ENCODE results near the gene RPS3. TPM values are rescaled to one million over a fixed set of nuclear protein-coding genes. Genes with fewer than 3 reads are reported as not detected.

The RPS3 gene
- total and polyA plus RNA-seq, 9 of the 15 experiments (the other 6 are each of a cell fraction or from before 2014, with no cell fraction given) = 2,700 to 5,771 (median 3,679) TPM

- TF ChIP-seq MCM5 (IDR thresholded peaks at IDR 0.05; ENCODE audit: low read depth) (no peak), TAF7 (tag; IDR thresholded peaks at IDR 0.05) (no peak), WHSC1 (IDR thresholded peaks at IDR 0.05; ENCODE audit: low read length) (no peak), ZNF146 (CRISPR knock-in tag; IDR thresholded peaks at IDR 0.05; ENCODE audit: unreplicated experiment) (no peak), MECOM (CRISPR knock-in tag; IDR thresholded peaks at IDR 0.05) (no peak), IFI16 (CRISPR knock-in tag; IDR thresholded peaks at IDR 0.05) (no peak), MLLT1 (IDR thresholded peaks at IDR 0.05) (no peak), ZKSCAN1 (IDR thresholded peaks at IDR 0.05; ENCODE audit: low read depth, low read length) (no peak), USF2 (CRISPR knock-in tag; IDR thresholded peaks at IDR 0.05) (no peak), RCOR1 (IDR thresholded peaks at IDR 0.05; ENCODE audit: borderline replicate concordance in 1 of 2, low read depth in 2 of 2, low read length in 2 of 2) (peak in 1 of 2 experiments; percentile 61; a peak in 1 of 4 replicates), ZBTB49 (CRISPR knock-in tag; IDR thresholded peaks at IDR 0.05; ENCODE audit: borderline replicate concordance) (no peak), TRIM25 (IDR thresholded peaks at IDR 0.05; ENCODE audit: borderline replicate concordance) (no peak), SMARCB1 (IDR thresholded peaks at IDR 0.05; ENCODE audit: insufficient read length, low read depth) (no peak), ARID3A (IDR thresholded peaks at IDR 0.05; ENCODE audit: borderline replicate concordance, low read depth, low read length) (no peak), ILK (tag; IDR thresholded peaks at IDR 0.05; ENCODE audit: borderline replicate concordance, low read depth) (no peak), ZNF311 (CRISPR knock-in tag; IDR thresholded peaks at IDR 0.05) (no peak), NELFE (IDR thresholded peaks at IDR 0.05; ENCODE audit: insufficient read depth, insufficient read length) (no peak), KLF1 (tag; IDR thresholded peaks at IDR 0.05) (no peak), HNRNPL (IDR thresholded peaks at IDR 0.05; ENCODE audit: low read depth, low read length) (no peak)
Measured at GRCh38 chr11:75384438-75385080, 14.8 kb upstream of the RPS3 start (continued).

All from K562 (cell line).